Measurements from ENCODE around the gene PPP5C. TPM values are rescaled to one million over a fixed set of nuclear protein-coding genes. Genes with fewer than 3 reads are reported as not detected.

Gene PPP5C
- total and polyA plus RNA-seq, 4 experiments from 2014 or later = 16.3 to 38.5 (median 33.8) TPM

DNA sequence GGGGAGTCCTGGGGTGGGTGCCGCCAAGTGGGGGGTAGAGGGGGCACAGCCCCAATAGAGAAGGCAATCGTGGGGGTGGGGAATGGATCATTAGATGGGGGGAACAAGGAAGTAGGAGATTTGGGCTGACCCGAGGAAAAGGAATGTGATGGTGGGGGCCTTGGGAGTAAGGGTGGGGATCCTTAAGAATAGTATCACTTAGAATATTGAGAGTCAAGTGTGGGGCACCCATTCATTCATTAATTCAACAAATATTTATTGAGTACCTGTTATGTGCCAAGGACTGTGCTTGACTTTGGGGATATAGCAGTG, 641 bp downstream of the PPP5C start:
- Histone ChIP-seq H3K36me3 (ENCODE audit: insufficient read depth, low read length) (no peaks in the 10 kb centered on the region), H3K9me3 (ENCODE audit: control insufficient read depth in 1 of 2, low read length in 2 of 2) (no peaks in the 10 kb centered on the region), H3K27me3 (ENCODE audit: insufficient read depth, low read length) (no peaks in the 10 kb centered on the region), H3K4me3 (ENCODE audit: low read length in 2 of 2) (peak overlapping the region; percentile 74 to 100), H3K4me1 (ENCODE audit: insufficient read depth, low read length) (peaks cover 50% of the 10 kb centered on the region), H3K27ac (ENCODE audit: low read depth, low read length) (peak overlapping the region; percentile 72)
- ChIA-PET CTCF (ENCODE audit: partially characterized antibody) (interaction anchor here (1.1 to 2.5 kb wide), 5 partner anchors 43 to 67 kb away, joined by 3 to 9 read pairs (median 3); no protein-coding TSS in a partner anchor), POLR2A (ENCODE audit: partially characterized antibody) (interaction anchor here (1.0 kb wide), 1 partner anchor 12 kb away, joined by 4 read pairs; no protein-coding TSS in a partner anchor)
- no peak for DNase-seq
- Mint-ChIP-seq H3K4me3 (peak overlapping the region; percentile 90 to 96 (median 94)), H3K4me1 (peaks cover 41 to 69% (median 55%) of the 10 kb centered on the region in 4 donors), H3K27me3 (no peaks in the 10 kb centered on the region), H3K27ac (peak overlapping the region; percentile 82 to 96 (median 92)), H3K36me3 (peaks cover 4 to 8% of the 10 kb centered on the region in 2 donors), H3K9me3 (peaks cover 0 to 1% (median 0%) of the 10 kb centered on the region in 8 donors)
- intact Hi-C loops (cut with micrococcal nuclease) = loop anchor here (1.0 to 5.0 kb wide), 3 partner anchors 15 to 845 kb away; no protein-coding TSS in a partner anchor

DNA sequence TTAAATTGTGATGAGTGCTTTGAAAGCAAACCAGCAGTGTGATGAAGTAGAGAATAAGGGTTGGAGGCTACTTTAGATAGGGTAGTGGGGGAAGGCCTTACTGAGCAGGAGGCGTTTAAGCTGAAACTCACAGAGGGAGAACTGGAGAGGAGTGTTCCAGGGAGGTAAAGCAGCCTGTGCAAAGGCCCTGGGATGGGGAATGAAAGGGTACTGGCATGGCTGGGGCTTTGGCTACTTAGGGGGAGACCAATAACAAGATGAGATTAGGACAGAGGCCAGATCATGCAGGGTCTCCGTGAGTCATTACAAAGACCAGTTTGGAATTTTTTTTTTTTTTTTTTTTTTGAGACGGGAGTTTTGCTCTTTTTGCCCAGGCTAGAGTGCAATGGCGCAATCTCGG, 1.1 kb downstream of the PPP5C start:
- Histone ChIP-seq H3K27me3 (ENCODE audit: insufficient read depth, low read length) (no peaks in the 10 kb centered on the region), H3K4me1 (ENCODE audit: insufficient read depth, low read length) (peaks cover 50% of the 10 kb centered on the region), H3K27ac (ENCODE audit: low read depth, low read length) (no peak overlapping the region), H3K9me3 (ENCODE audit: control insufficient read depth in 1 of 2, low read length in 2 of 2) (no peaks in the 10 kb centered on the region), H3K36me3 (ENCODE audit: insufficient read depth, low read length) (no peaks in the 10 kb centered on the region), H3K4me3 (ENCODE audit: low read length in 2 of 2) (peak overlapping the region in 1 of 2 donors; percentile 100)
- intact Hi-C loops (cut with micrococcal nuclease) = loop anchor here (1.0 to 5.0 kb wide), 3 partner anchors 14 to 846 kb away; no protein-coding TSS in a partner anchor
- CTCF ChIA-PET (ENCODE audit: partially characterized antibody) = interaction anchor here (2.5 kb wide), 1 partner anchor 48 kb away, joined by 9 read pairs; no protein-coding TSS in a partner anchor
- POLR2A ChIA-PET (ENCODE audit: partially characterized antibody) = interaction anchor here (0.7 kb wide), 1 partner anchor 14 kb away, joined by 4 read pairs; no protein-coding TSS in a partner anchor
- Mint-ChIP-seq H3K27me3 (no peaks in the 10 kb centered on the region), H3K4me1 (peaks cover 42 to 70% (median 57%) of the 10 kb centered on the region in 4 donors), H3K36me3 (peaks cover 4 to 8% of the 10 kb centered on the region in 2 donors), H3K9me3 (peaks cover 0 to 1% (median 0%) of the 10 kb centered on the region in 8 donors), H3K27ac (peak overlapping the region in 6 of 7 donors; percentile 16 to 92 (median 67)), H3K4me3 (peak overlapping the region; percentile 90 to 96 (median 94))
- DNase-seq = no peak

DNA sequence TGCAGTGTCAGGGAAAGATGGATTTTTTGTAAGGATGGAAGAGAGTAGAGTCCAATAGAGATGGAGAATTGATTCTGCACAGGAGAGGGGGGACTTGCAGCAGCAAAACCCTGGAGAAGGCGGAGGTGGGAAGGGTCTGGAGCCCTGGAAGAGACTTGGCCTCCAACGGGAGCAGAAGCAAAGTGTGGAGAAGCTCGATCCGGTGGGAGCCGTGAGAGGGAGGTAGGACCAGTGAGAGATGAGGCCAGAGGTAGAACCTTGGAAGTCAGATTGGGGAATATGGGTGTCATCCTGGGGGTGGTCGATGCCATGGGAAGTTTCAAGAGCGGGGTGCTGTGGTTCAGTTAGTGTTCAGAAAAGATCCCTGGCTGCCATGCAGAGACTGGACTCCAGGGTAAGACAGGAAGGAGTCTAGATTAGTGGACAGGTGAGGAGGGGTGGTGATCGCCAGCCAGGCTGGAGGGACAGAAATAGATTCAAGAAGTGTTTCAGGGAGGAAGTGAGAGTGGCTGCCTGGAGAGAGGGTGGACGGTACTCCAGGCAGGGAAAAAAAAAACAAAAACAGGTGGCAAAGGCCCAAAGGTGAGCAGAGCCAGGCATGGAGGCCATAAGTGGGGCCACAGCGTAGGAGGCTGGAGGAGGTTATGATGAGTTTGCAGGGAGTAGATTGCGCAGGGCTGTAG, 2.6 kb downstream of the PPP5C start:
- peak overlapping the region; percentile 12 for H3K27ac ChIP-seq (ENCODE audit: low read depth, low read length)
- intact Hi-C loops (cut with micrococcal nuclease) = loop anchor here (5.0 kb wide), 1 partner anchor 847 kb away; no protein-coding TSS in a partner anchor
- no peak overlapping the region for H3K4me3 ChIP-seq (ENCODE audit: low read length in 2 of 2)
- ChIA-PET CTCF (ENCODE audit: partially characterized antibody) (no interaction called here), POLR2A (ENCODE audit: partially characterized antibody) (no interaction called here)
- no peaks in the 10 kb centered on the region for H3K27me3 Mint-ChIP-seq
- H3K4me1 ChIP-seq (ENCODE audit: insufficient read depth, low read length) = peaks cover 50% of the 10 kb centered on the region
- peak overlapping the region; percentile 49 to 94 (median 82) for H3K4me3 Mint-ChIP-seq
- peaks cover 42 to 76% (median 58%) of the 10 kb centered on the region in 4 donors for H3K4me1 Mint-ChIP-seq
- peaks cover 9% of the 10 kb centered on the region for H3K36me3 ChIP-seq (ENCODE audit: insufficient read depth, low read length)
- H3K9me3 Mint-ChIP-seq = peaks cover 0 to 1% (median 0%) of the 10 kb centered on the region in 8 donors
- H3K27me3 ChIP-seq (ENCODE audit: insufficient read depth, low read length) = no peaks in the 10 kb centered on the region
- peak overlapping the region; percentile 82 to 95 (median 92) for H3K27ac Mint-ChIP-seq
- H3K36me3 Mint-ChIP-seq = peaks cover 8 to 15% of the 10 kb centered on the region in 2 donors
- DNase-seq = no peak
- H3K9me3 ChIP-seq (ENCODE audit: control insufficient read depth in 1 of 2, low read length in 2 of 2) = no peaks in the 10 kb centered on the region

DNA sequence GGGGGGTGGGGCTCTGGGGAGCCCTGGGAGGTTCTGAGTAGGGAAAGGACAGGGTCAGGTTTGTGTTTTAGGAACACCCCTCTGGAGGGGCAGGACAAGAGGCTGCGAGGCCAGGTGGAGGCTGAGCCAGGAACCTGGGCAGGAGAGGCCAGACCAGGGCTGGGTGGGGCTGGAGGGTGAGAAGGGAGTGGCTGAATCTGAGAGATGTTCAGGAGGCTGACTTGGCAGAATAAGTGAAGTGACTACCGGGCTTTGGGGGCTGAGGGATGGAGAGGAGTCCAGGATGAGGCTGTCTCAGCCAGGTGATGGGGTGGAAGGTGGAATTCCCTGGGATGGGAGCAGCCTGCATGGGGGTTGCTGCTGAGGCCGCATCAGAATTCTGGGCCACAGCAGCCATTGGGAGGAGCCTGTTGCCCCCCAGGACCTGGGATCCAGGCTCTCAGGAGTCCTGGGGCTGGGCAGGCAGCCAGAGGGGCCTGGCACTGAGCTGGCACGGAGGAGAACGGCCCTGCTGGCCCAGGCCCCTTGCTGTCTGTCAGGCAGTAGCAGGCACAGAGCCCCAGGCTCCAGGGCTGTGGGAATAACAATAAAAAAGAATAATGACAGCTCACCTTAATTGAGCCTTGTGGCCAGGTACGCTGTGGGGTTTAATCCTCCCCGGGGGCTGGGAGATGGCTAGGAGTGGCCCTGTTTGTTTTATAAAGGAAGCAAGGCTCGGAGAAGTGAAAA, 3.3 kb downstream of the PPP5C start:
- Histone ChIP-seq H3K9me3 (ENCODE audit: control insufficient read depth in 1 of 2, low read length in 2 of 2) (no peaks in the 10 kb centered on the region), H3K4me3 (ENCODE audit: low read length in 2 of 2) (peak overlapping the region in 1 of 2 donors; percentile 37), H3K27ac (ENCODE audit: low read depth, low read length) (peak overlapping the region; percentile 48), H3K36me3 (ENCODE audit: insufficient read depth, low read length) (peaks cover 17% of the 10 kb centered on the region), H3K4me1 (ENCODE audit: insufficient read depth, low read length) (peaks cover 50% of the 10 kb centered on the region), H3K27me3 (ENCODE audit: insufficient read depth, low read length) (no peaks in the 10 kb centered on the region)
- Mint-ChIP-seq H3K36me3 (peaks cover 10 to 21% of the 10 kb centered on the region in 2 donors), H3K4me1 (peaks cover 42 to 84% (median 59%) of the 10 kb centered on the region in 4 donors), H3K27ac (peak overlapping the region; percentile 77 to 96 (median 93)), H3K9me3 (peaks cover 0 to 1% (median 0%) of the 10 kb centered on the region in 8 donors), H3K4me3 (peak overlapping the region; percentile 60 to 94 (median 86)), H3K27me3 (no peaks in the 10 kb centered on the region)
- DNase-seq = no peak
- POLR2A ChIA-PET (ENCODE audit: partially characterized antibody) = interaction anchor here (1.9 kb wide), 1 partner anchor 12 kb away, joined by 4 read pairs; no protein-coding TSS in a partner anchor
- CTCF ChIA-PET (ENCODE audit: partially characterized antibody) = no interaction called here
- intact Hi-C loops (cut with micrococcal nuclease) = no loop called here

DNA sequence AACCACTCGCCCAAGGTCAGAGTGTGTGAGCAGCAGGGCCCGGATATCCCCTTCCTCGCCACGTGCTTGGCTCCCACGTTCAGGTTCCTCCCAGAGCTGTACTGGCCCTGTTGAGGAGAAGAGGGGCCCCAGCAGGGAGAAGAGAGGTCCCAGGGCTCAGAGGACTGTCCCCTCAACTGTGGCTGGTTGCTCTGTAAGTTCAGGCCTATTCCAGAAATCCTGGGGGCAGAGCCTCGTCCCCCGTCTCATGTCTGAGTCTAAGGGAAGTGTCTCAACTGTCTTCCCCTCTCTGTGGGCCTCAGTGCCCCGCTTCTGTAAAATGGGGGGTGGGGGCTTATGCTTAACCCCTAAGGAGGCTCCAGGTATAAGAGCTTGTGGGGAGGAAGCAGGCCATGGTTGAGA, 3.9 kb downstream of the PPP5C start:
- peak overlapping the region in 1 of 2 donors; percentile 37 for H3K4me3 ChIP-seq (ENCODE audit: low read length in 2 of 2)
- intact Hi-C loops (cut with micrococcal nuclease) = no loop called here
- Mint-ChIP-seq H3K27me3 (no peaks in the 10 kb centered on the region), H3K4me3 (peak overlapping the region; percentile 54 to 94 (median 86)), H3K4me1 (peaks cover 41 to 84% (median 61%) of the 10 kb centered on the region in 4 donors), H3K27ac (peak overlapping the region; percentile 77 to 96 (median 93)), H3K9me3 (peaks cover 0 to 1% (median 0%) of the 10 kb centered on the region in 8 donors), H3K36me3 (peaks cover 15 to 27% of the 10 kb centered on the region in 2 donors)
- no peaks in the 10 kb centered on the region for H3K9me3 ChIP-seq (ENCODE audit: control insufficient read depth in 1 of 2, low read length in 2 of 2)
- peaks cover 50% of the 10 kb centered on the region for H3K4me1 ChIP-seq (ENCODE audit: insufficient read depth, low read length)
- no peaks in the 10 kb centered on the region for H3K27me3 ChIP-seq (ENCODE audit: insufficient read depth, low read length)
- CTCF ChIA-PET (ENCODE audit: partially characterized antibody) = interaction anchor here (1.0 kb wide), 2 partner anchors 44 to 47 kb away, joined by 3 read pairs; no protein-coding TSS in a partner anchor
- H3K27ac ChIP-seq (ENCODE audit: low read depth, low read length) = peak overlapping the region; percentile 48
- H3K36me3 ChIP-seq (ENCODE audit: insufficient read depth, low read length) = peaks cover 17% of the 10 kb centered on the region
- POLR2A ChIA-PET (ENCODE audit: partially characterized antibody) = interaction anchor here (1.9 kb wide), 1 partner anchor 11 kb away, joined by 4 read pairs; no protein-coding TSS in a partner anchor
- peak in 2 of 5 donors; percentile 13 to 28 for DNase-seq

DNA sequence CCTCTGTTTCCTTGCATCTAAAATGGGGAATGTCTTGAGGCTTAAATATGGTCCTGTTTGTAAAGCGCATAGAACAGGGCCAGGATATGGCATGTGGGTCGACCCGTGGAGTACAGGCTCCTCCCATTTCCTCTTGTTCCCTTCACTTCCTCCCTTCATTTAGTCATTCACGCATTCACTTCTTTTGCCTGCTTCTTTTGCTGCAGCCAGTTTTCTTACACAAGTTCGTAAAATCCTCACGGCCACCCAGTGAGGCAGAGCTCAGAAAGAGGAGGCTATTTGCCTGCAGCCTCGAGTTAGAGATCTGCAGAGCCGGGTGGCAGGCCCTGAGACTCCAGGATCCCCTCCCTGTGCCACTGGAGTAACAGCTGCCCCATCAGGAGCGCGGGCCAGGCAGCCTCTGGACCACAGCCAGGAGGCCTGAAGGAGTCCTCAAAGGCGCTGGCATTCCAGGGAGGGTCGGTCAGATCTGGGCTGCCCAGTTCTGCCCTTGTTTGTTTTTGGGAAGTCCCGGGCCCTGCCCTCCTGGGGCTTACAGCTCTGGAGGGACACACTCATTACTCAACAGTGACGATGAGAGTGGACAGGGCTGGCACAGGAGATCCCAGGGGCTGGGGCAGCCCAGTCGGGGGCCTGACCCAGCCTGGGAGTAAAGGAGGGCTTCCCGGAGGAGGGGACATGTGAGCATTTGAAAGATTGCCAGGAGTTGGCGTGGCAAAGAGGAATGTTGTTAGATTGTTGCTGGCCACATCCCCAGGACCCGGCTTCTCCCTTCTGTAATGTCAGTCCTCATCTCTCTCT, 4.6 kb downstream of the PPP5C start:
- H3K27me3 ChIP-seq (ENCODE audit: insufficient read depth, low read length) = no peaks in the 10 kb centered on the region
- H3K27ac ChIP-seq (ENCODE audit: low read depth, low read length) = peak overlapping the region; percentile 48
- H3K4me1 ChIP-seq (ENCODE audit: insufficient read depth, low read length) = peaks cover 50% of the 10 kb centered on the region
- Mint-ChIP-seq H3K9me3 (peaks cover 0 to 1% (median 0%) of the 10 kb centered on the region in 8 donors), H3K4me1 (peaks cover 40 to 83% (median 58%) of the 10 kb centered on the region in 4 donors), H3K4me3 (peak overlapping the region; percentile 16 to 94 (median 85)), H3K27ac (peak overlapping the region; percentile 59 to 95 (median 90)), H3K27me3 (no peaks in the 10 kb centered on the region), H3K36me3 (peaks cover 15 to 29% of the 10 kb centered on the region in 2 donors)
- H3K36me3 ChIP-seq (ENCODE audit: insufficient read depth, low read length) = peaks cover 22% of the 10 kb centered on the region
- ChIA-PET POLR2A (ENCODE audit: partially characterized antibody) (interaction anchor here (0.6 to 1.9 kb wide), 2 partner anchors 10 to 1394 kb away, joined by 3 to 4 read pairs; partner anchors contain the start of gene NOP53), CTCF (ENCODE audit: partially characterized antibody) (interaction anchor here (1.0 kb wide), 2 partner anchors 44 to 46 kb away, joined by 3 read pairs; no protein-coding TSS in a partner anchor)
- H3K4me3 ChIP-seq (ENCODE audit: low read length in 2 of 2) = peak overlapping the region in 1 of 2 donors; percentile 17
- peak in 1 of 5 donors; percentile 26 for DNase-seq
- no peaks in the 10 kb centered on the region for H3K9me3 ChIP-seq (ENCODE audit: control insufficient read depth in 1 of 2, low read length in 2 of 2)
- intact Hi-C loops (cut with micrococcal nuclease) = no loop called here
